HL-60 (cell line): ENCODE data around the gene CSNK1G1.

Source experiments
- DNase-seq, 2 experiments: peaks; one replicate each; pipeline ENCODE4 v3.0.0-alpha.2; 2010 to 2020; ENCODE audit warnings: low read depth in 1 of 2, low spot score in 1 of 2
- H3K27ac ChIP-seq: fragments of 250-450 bp; sonication (Bioruptor Pico); replicated peaks from 2 replicates; pipeline ENCODE4 v1.5.1; 2020; ENCODE audit warnings: mild to moderate bottlenecking, moderate library complexity
- H3K27me3 ChIP-seq: fragments of 250-450 bp; sonication (Bioruptor Pico); 2 replicates; pipeline ENCODE4 v1.5.1; 2021; ENCODE audit warnings: mild to moderate bottlenecking, moderate library complexity; ENCODE audit not compliant: insufficient read depth, poor library complexity, severe bottlenecking
- H3K4me3 ChIP-seq: replicated peaks from 2 replicates; pipeline ENCODE4 v1.5.1; 2011; ENCODE audit warnings: mild to moderate bottlenecking, control low read depth, low read length; ENCODE audit not compliant: insufficient read depth
- GABPA ChIP-seq: IDR thresholded peaks from 2 replicates; pipeline ENCODE4 v1.6.1; 2012; ENCODE audit warnings: low read depth
- POLR2AphosphoS5 ChIP-seq: IDR thresholded peaks from 2 replicates; pipeline ENCODE4 v1.6.1; 2012; ENCODE audit warnings: low read depth
- SPI1 ChIP-seq: IDR thresholded peaks from 2 replicates; pipeline ENCODE4 v1.6.1; 2012; ENCODE audit warnings: low read depth, mild to moderate bottlenecking, borderline replicate concordance
- TF ChIP-seq, protein P1 (sequence below): IDR thresholded peaks from 2 replicates; pipeline ENCODE4 v1.6.1; 2012; ENCODE audit warnings: low read depth; ENCODE audit not compliant: insufficient replicate concordance
- TF ChIP-seq, protein P2 (sequence below): IDR thresholded peaks from one replicate; pipeline ENCODE4 v1.5.1; 2011; ENCODE audit warnings: low read length, control low read depth, inconsistent platforms; ENCODE audit not compliant: insufficient read depth

CSNK1G1 gene

DNA sequence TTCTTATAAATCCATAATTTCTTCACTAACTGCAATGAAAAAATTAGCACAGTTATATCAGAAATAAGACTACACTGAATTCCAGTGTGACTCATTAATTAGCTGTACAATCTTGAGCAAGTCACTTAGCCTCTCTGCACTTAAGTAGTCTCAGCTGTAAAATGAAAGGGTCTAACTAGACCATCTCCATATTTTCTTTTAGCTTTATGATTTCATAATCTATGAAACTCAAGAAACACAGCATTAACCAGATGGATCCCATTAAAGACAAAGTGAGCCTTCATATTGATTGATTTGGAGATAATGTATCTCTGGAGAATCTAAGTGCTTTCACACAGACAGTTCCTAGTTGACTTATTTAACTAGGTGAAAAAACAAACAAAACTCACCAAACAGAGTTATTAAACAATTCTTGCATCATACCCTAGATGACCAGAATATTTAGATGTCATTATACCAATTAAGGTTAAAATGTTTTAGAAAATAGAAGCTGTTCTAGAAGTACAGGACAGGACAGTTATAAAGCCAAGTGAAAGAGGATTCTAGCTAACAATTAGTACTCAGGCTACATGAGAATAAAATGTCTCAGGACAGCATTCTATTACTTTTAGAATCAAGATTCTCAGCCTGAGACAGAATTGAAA lies 11.2 kb downstream of the CSNK1G1 start:
- no peak for TF ChIP-seq SPI1
- Histone ChIP-seq H3K4me3 (no peak overlapping the region), H3K27me3 (no peaks in the 10 kb centered on the region), H3K27ac (0 out of 2 replicates have a peak overlapping the region, but pooled peaks have one; percentile 6)
- DNase-seq, result no peak

DNA sequence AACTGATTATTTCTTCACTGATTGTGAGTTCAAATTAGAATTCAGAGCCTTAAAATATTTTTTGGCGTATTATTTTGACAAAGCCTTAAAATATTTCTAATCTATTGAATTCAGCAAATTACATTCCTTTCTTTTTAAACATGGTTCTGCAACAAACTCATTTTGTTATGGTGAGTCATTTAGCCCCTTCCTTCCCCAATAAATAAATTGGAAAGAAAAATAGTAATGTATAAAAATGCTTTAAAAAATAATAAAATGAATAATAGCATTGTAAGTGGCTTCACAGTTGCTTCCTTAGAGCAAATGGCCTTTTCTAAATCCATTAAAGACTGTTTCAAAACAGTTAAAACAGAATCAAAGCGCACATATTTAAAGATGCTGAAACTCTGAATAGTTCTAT lies 12.1 kb downstream of the CSNK1G1 start:
- no peak for DNase-seq
- no peak overlapping the region for H3K4me3 ChIP-seq
- H3K27ac ChIP-seq, result no peak overlapping the region
- H3K27me3 ChIP-seq, result no peaks in the 10 kb centered on the region
- TF ChIP-seq SPI1 (no peak), GABPA (no peak)
- TF ChIP-seq, protein P1, sequence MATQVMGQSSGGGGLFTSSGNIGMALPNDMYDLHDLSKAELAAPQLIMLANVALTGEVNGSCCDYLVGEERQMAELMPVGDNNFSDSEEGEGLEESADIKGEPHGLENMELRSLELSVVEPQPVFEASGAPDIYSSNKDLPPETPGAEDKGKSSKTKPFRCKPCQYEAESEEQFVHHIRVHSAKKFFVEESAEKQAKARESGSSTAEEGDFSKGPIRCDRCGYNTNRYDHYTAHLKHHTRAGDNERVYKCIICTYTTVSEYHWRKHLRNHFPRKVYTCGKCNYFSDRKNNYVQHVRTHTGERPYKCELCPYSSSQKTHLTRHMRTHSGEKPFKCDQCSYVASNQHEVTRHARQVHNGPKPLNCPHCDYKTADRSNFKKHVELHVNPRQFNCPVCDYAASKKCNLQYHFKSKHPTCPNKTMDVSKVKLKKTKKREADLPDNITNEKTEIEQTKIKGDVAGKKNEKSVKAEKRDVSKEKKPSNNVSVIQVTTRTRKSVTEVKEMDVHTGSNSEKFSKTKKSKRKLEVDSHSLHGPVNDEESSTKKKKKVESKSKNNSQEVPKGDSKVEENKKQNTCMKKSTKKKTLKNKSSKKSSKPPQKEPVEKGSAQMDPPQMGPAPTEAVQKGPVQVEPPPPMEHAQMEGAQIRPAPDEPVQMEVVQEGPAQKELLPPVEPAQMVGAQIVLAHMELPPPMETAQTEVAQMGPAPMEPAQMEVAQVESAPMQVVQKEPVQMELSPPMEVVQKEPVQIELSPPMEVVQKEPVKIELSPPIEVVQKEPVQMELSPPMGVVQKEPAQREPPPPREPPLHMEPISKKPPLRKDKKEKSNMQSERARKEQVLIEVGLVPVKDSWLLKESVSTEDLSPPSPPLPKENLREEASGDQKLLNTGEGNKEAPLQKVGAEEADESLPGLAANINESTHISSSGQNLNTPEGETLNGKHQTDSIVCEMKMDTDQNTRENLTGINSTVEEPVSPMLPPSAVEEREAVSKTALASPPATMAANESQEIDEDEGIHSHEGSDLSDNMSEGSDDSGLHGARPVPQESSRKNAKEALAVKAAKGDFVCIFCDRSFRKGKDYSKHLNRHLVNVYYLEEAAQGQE, result no peak

DNA sequence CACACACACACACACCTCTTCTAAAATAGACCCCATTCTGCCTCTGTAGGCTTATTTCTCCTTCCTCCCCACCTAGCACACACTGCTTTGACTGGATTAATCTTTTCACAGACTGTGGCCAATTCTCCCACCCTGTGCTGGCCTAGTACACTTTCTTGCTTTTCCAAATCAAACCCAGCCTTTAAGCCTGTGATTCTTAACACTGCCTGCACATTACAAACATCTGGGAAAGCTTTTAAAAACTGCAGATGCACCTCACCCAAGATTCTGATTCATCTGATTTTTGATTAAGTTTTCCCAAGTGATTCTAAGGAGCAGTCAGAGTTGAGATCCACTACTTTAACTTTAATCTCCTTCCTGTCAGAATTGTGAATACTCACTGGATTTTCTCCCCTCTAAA lies 12.8 kb downstream of the CSNK1G1 start:
- DNase-seq, result no peak
- no peak overlapping the region for H3K4me3 ChIP-seq
- H3K27ac ChIP-seq, result no peak overlapping the region
- no peak for TF ChIP-seq GABPA
- H3K27me3 ChIP-seq, result no peaks in the 10 kb centered on the region

DNA sequence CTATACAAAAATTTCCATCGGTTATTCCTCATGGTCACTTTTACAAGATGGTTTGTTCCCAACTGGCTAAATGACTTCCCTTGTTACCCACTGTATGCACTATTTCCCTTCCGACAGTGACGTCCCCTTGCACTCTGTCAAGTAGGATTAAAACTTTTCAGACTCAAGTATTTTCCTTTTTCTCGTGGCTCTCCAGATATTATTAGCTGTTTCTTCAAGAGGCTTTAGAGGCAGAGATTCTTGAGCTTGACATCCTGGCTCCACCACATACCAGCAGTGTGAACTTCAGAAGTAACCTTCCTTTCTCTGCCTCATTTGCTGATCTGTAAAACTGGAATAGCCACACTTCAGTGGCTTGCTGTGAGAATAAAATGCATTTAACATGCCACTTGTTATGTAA lies 14.0 kb downstream of the CSNK1G1 start:
- Histone ChIP-seq H3K4me3 (no peak overlapping the region), H3K27me3 (no peaks in the 10 kb centered on the region), H3K27ac (no peak overlapping the region)
- no peak for DNase-seq
- TF ChIP-seq, protein P1, result no peak
- no peak for TF ChIP-seq GABPA
- no peak for TF ChIP-seq SPI1
- no peak for TF ChIP-seq POLR2AphosphoS5
- TF ChIP-seq, protein P2, sequence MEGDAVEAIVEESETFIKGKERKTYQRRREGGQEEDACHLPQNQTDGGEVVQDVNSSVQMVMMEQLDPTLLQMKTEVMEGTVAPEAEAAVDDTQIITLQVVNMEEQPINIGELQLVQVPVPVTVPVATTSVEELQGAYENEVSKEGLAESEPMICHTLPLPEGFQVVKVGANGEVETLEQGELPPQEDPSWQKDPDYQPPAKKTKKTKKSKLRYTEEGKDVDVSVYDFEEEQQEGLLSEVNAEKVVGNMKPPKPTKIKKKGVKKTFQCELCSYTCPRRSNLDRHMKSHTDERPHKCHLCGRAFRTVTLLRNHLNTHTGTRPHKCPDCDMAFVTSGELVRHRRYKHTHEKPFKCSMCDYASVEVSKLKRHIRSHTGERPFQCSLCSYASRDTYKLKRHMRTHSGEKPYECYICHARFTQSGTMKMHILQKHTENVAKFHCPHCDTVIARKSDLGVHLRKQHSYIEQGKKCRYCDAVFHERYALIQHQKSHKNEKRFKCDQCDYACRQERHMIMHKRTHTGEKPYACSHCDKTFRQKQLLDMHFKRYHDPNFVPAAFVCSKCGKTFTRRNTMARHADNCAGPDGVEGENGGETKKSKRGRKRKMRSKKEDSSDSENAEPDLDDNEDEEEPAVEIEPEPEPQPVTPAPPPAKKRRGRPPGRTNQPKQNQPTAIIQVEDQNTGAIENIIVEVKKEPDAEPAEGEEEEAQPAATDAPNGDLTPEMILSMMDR, result no peak

DNA sequence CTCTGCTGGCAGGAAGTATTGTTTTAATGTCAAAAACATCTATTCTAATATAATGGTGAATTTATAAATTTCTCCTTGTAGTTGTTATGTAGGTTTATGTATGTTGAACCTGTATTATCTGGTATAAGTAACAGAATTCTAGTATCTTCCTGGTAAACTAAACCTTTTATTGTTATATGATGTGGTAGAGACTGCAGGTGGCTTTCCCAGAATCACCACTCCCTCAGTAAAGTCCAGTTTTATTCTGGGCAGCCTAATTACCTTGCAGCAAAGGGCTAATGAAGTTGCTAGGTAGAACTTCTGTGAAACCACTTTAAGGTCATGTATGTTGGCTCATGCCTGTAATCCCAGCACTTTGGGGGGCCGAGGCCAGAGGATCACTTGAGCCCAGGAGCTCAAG lies 15.6 kb downstream of the CSNK1G1 start:
- TF ChIP-seq, protein P1, result no peak
- TF ChIP-seq SPI1 (no peak), POLR2AphosphoS5 (no peak), GABPA (no peak)
- TF ChIP-seq, protein P2, result no peak
- no peaks in the 10 kb centered on the region for H3K27me3 ChIP-seq
- H3K4me3 ChIP-seq, result no peak overlapping the region
- DNase-seq, result no peak
- H3K27ac ChIP-seq, result no peak overlapping the region
